ENCODE data around the gene TCEAL9. TPM values are rescaled to one million over a fixed set of nuclear protein-coding genes. Genes with fewer than 3 reads are reported as not detected.

Gene TCEAL9
- total RNA-seq, 1 experiment from 2014 or later: 18.8 TPM

- no peaks in the 10 kb centered on the region for H4K20me1 ChIP-seq (ENCODE audit: insufficient read depth, low read depth, low read length)
- H3K4me2 ChIP-seq (ENCODE audit: low read depth, low read length, poor library complexity, severe bottlenecking): no peak overlapping the region
- no peak overlapping the region for H3K4me3 ChIP-seq (ENCODE audit: low read length)
- H3K27ac ChIP-seq (ENCODE audit: low read length): no peak overlapping the region
- H3K36me3 ChIP-seq (ENCODE audit: insufficient read depth, low read length): no peaks in the 10 kb centered on the region
- peaks cover 6% of the 10 kb centered on the region; the same call in 1 of the 2 replicates for H3K4me1 ChIP-seq (ENCODE audit: low read length)
- H3K79me2 ChIP-seq (ENCODE audit: low read length): no peaks in the 10 kb centered on the region
- H3K9me3 ChIP-seq (ENCODE audit: low read length): no peaks in the 10 kb centered on the region
- H3K9ac ChIP-seq (ENCODE audit: low read length): no peak overlapping the region
- no peaks in the 10 kb centered on the region for H3K9me2 ChIP-seq (replicated peaks; ENCODE audit: insufficient read depth, low read length)
- no peaks in the 10 kb centered on the region for H3K27me3 ChIP-seq (ENCODE audit: low read length)
- no peak for DNase-seq
- no peak overlapping the region for H2AFZ ChIP-seq (ENCODE audit: low read length)
These were observed 5.5 kb downstream of the TCEAL9 start for GRCh38 chrX:103361798-103362197.

DNA sequence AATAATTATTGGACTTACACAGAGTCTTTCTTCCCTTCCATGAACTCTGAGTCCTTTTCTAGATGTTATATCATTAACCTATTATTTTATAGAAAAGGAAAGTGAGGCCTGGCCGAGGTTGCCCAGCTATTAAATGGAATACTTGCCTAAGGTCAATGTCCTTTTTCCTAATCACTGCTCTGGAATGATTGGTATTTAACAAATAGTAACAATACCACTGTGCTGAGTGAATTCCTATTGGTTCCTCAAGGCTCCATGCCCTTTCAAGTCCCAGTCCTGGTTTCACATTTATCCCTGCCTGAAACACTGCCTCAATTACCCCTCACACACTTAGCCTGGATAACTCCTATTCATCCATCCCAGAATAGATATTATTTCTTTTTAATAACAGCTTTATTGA, 6.2 kb downstream of the TCEAL9 start:
- Histone ChIP-seq H3K9ac (ENCODE audit: low read length) (no peak overlapping the region), H3K27ac (ENCODE audit: low read length) (no peak overlapping the region), H2AFZ (ENCODE audit: low read length) (no peak overlapping the region), H3K9me3 (ENCODE audit: low read length) (no peaks in the 10 kb centered on the region), H3K4me1 (ENCODE audit: low read length) (peaks cover 2% of the 10 kb centered on the region; the same call in 1 of the 2 replicates), H3K4me2 (ENCODE audit: low read depth, low read length, poor library complexity, severe bottlenecking) (no peak overlapping the region), H3K36me3 (ENCODE audit: insufficient read depth, low read length) (no peaks in the 10 kb centered on the region), H4K20me1 (ENCODE audit: insufficient read depth, low read depth, low read length) (no peaks in the 10 kb centered on the region), H3K4me3 (ENCODE audit: low read length) (no peak overlapping the region), H3K79me2 (ENCODE audit: low read length) (no peaks in the 10 kb centered on the region), H3K9me2 (replicated peaks; ENCODE audit: insufficient read depth, low read length) (no peaks in the 10 kb centered on the region), H3K27me3 (ENCODE audit: low read length) (no peaks in the 10 kb centered on the region)
- no peak for DNase-seq

- Histone ChIP-seq H3K36me3 (ENCODE audit: insufficient read depth, low read length) (no peaks in the 10 kb centered on the region), H3K9me3 (ENCODE audit: low read length) (no peaks in the 10 kb centered on the region), H4K20me1 (ENCODE audit: insufficient read depth, low read depth, low read length) (no peaks in the 10 kb centered on the region), H3K4me3 (ENCODE audit: low read length) (no peak overlapping the region), H3K9ac (ENCODE audit: low read length) (no peak overlapping the region), H3K4me1 (ENCODE audit: low read length) (no peaks in the 10 kb centered on the region), H3K27ac (ENCODE audit: low read length) (no peak overlapping the region), H3K4me2 (ENCODE audit: low read depth, low read length, poor library complexity, severe bottlenecking) (no peak overlapping the region), H3K27me3 (ENCODE audit: low read length) (no peaks in the 10 kb centered on the region), H2AFZ (ENCODE audit: low read length) (no peak overlapping the region), H3K79me2 (ENCODE audit: low read length) (no peaks in the 10 kb centered on the region), H3K9me2 (replicated peaks; ENCODE audit: insufficient read depth, low read length) (no peaks in the 10 kb centered on the region)
- DNase-seq: no peak
These were observed 6.7 kb downstream of the TCEAL9 start for GRCh38 chrX:103363046-103363445.

DNA sequence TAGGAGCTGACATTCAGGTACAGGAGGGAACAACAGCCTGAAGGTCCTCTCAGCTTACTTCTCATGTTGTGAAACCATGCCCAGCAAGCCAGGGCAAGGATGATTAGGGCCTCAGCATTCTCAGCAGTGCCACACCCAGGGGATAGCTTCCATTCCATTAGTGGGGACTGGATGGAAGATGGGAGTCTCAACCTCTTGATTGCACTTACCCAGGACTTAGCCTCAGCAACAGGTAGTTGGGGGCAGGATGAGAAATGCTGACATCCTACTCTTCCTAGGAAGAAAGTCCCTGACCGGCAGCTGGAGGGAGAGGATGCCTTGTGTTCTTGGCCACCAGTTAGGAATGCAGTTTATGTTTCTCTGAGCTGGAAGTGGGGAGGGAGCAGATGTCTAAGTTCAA, 11.2 kb downstream of the TCEAL9 start:
- no peak overlapping the region for H3K27ac ChIP-seq (ENCODE audit: low read length)
- no peak overlapping the region for H2AFZ ChIP-seq (ENCODE audit: low read length)
- no peaks in the 10 kb centered on the region for H3K9me3 ChIP-seq (ENCODE audit: low read length)
- DNase-seq: no peak
- no peak overlapping the region for H3K9ac ChIP-seq (ENCODE audit: low read length)
- H3K27me3 ChIP-seq (ENCODE audit: low read length): no peaks in the 10 kb centered on the region
- H3K4me1 ChIP-seq (ENCODE audit: low read length): no peaks in the 10 kb centered on the region
- no peak overlapping the region for H3K4me3 ChIP-seq (ENCODE audit: low read length)
- no peaks in the 10 kb centered on the region for H3K79me2 ChIP-seq (ENCODE audit: low read length)
- no peaks in the 10 kb centered on the region for H4K20me1 ChIP-seq (ENCODE audit: insufficient read depth, low read depth, low read length)
- H3K4me2 ChIP-seq (ENCODE audit: low read depth, low read length, poor library complexity, severe bottlenecking): no peak overlapping the region
- no peaks in the 10 kb centered on the region for H3K9me2 ChIP-seq (replicated peaks; ENCODE audit: insufficient read depth, low read length)
- H3K36me3 ChIP-seq (ENCODE audit: insufficient read depth, low read length): no peaks in the 10 kb centered on the region

GRCh38 chrX:103369479-103369878, 13.2 kb downstream of the TCEAL9 start:
- Histone ChIP-seq H3K27ac (ENCODE audit: low read length) (no peak overlapping the region), H3K9ac (ENCODE audit: low read length) (no peak overlapping the region), H4K20me1 (ENCODE audit: insufficient read depth, low read depth, low read length) (no peaks in the 10 kb centered on the region), H3K4me1 (ENCODE audit: low read length) (no peaks in the 10 kb centered on the region), H3K4me3 (ENCODE audit: low read length) (no peak overlapping the region), H3K79me2 (ENCODE audit: low read length) (no peaks in the 10 kb centered on the region), H3K4me2 (ENCODE audit: low read depth, low read length, poor library complexity, severe bottlenecking) (no peak overlapping the region), H3K36me3 (ENCODE audit: insufficient read depth, low read length) (no peaks in the 10 kb centered on the region), H3K27me3 (ENCODE audit: low read length) (no peaks in the 10 kb centered on the region), H3K9me3 (ENCODE audit: low read length) (no peaks in the 10 kb centered on the region), H2AFZ (ENCODE audit: low read length) (no peak overlapping the region), H3K9me2 (replicated peaks; ENCODE audit: insufficient read depth, low read length) (no peaks in the 10 kb centered on the region)
- no peak for DNase-seq

GRCh38 chrX:103372886-103373285, 16.6 kb downstream of the TCEAL9 start:
- H3K9me3 ChIP-seq (ENCODE audit: low read length): no peaks in the 10 kb centered on the region
- no peak overlapping the region for H3K4me2 ChIP-seq (ENCODE audit: low read depth, low read length, poor library complexity, severe bottlenecking)
- DNase-seq: no peak
- no peaks in the 10 kb centered on the region for H3K36me3 ChIP-seq (ENCODE audit: insufficient read depth, low read length)
- no peak overlapping the region for H3K4me3 ChIP-seq (ENCODE audit: low read length)
- H3K4me1 ChIP-seq (ENCODE audit: low read length): no peaks in the 10 kb centered on the region
- no peak overlapping the region for H3K9ac ChIP-seq (ENCODE audit: low read length)
- no peak overlapping the region for H2AFZ ChIP-seq (ENCODE audit: low read length)
- no peaks in the 10 kb centered on the region for H4K20me1 ChIP-seq (ENCODE audit: insufficient read depth, low read depth, low read length)
- H3K27me3 ChIP-seq (ENCODE audit: low read length): no peaks in the 10 kb centered on the region
- H3K79me2 ChIP-seq (ENCODE audit: low read length): no peaks in the 10 kb centered on the region
- H3K27ac ChIP-seq (ENCODE audit: low read length): no peak overlapping the region
- no peaks in the 10 kb centered on the region for H3K9me2 ChIP-seq (replicated peaks; ENCODE audit: insufficient read depth, low read length)

DNA sequence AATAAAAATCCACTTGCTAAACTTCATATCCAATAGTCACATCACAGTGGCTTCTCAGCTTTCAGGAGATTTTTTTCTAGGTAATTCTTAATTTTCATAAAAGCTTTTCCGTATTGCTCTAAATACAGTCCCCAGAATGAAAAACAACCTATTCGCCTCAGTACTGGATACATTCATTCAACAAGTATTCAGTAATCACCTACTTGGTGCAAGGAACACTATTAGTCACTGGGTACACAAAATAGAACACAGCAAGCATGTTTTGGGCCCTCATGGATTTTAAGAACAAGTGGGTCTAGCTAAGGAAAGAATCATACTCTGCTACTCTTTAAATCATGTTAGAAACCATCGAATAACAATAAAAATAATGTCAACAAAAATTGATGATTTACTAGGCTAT, 17.3 kb downstream of the TCEAL9 start:
- Histone ChIP-seq H3K4me3 (ENCODE audit: low read length) (no peak overlapping the region), H3K27me3 (ENCODE audit: low read length) (no peaks in the 10 kb centered on the region), H2AFZ (ENCODE audit: low read length) (no peak overlapping the region), H3K4me1 (ENCODE audit: low read length) (no peaks in the 10 kb centered on the region), H3K9me3 (ENCODE audit: low read length) (no peaks in the 10 kb centered on the region), H3K9ac (ENCODE audit: low read length) (no peak overlapping the region), H3K27ac (ENCODE audit: low read length) (no peak overlapping the region), H3K79me2 (ENCODE audit: low read length) (no peaks in the 10 kb centered on the region), H3K9me2 (replicated peaks; ENCODE audit: insufficient read depth, low read length) (no peaks in the 10 kb centered on the region), H3K4me2 (ENCODE audit: low read depth, low read length, poor library complexity, severe bottlenecking) (no peak overlapping the region), H4K20me1 (ENCODE audit: insufficient read depth, low read depth, low read length) (no peaks in the 10 kb centered on the region), H3K36me3 (ENCODE audit: insufficient read depth, low read length) (no peaks in the 10 kb centered on the region)
- no peak for DNase-seq

- no peak within 1 kb of the TSS for H2AFZ ChIP-seq (ENCODE audit: low read length)
- no peaks in the 10 kb centered on the region for H3K27me3 ChIP-seq (ENCODE audit: low read length)
- no peak within 1 kb of the TSS for H3K4me3 ChIP-seq (ENCODE audit: low read length)
- no peaks in the 10 kb centered on the region for H3K4me1 ChIP-seq (ENCODE audit: low read length)
- no peak within 1 kb of the TSS for H3K4me2 ChIP-seq (ENCODE audit: low read depth, low read length, poor library complexity, severe bottlenecking)
- DNase-seq: no peak
- no peak within 1 kb of the TSS for H3K27ac ChIP-seq (ENCODE audit: low read length)
- no peaks in the 10 kb centered on the region for H3K9me3 ChIP-seq (ENCODE audit: low read length)
- H3K36me3 ChIP-seq (ENCODE audit: insufficient read depth, low read length): no peaks in the 10 kb centered on the region
- H4K20me1 ChIP-seq (ENCODE audit: insufficient read depth, low read depth, low read length): no peaks in the 10 kb centered on the region
- no peaks in the 10 kb centered on the region for H3K9me2 ChIP-seq (replicated peaks; ENCODE audit: insufficient read depth, low read length)
- no peaks in the 10 kb centered on the region for H3K79me2 ChIP-seq (ENCODE audit: low read length)
- H3K9ac ChIP-seq (ENCODE audit: low read length): no peak within 1 kb of the TSS
These were observed 20.0 kb downstream of the TCEAL9 start, which contains the start of gene BEX3 for GRCh38 chrX:103376118-103376978. Gene BEX3 (plus strand): TSS chrX:103376538. CDS start chrX:103377522, 984 bp downstream.
